Keratinocyte (primary cell): Measurements from ENCODE around the gene CA4. TPM values are rescaled to one million over a fixed set of nuclear protein-coding genes. Genes with fewer than 3 reads are reported as not detected.

Source experiments
- DNase-seq: peaks from one replicate; pipeline ENCODE4 v3.0.0-alpha.2; 2011; ENCODE audit warnings: low read depth, missing footprints, low spot score
- FAIRE-seq: peaks from 2 replicates; lab custom pipeline; 2011; peaks lifted over from hg19 to GRCh38; lab: Jason Lieb, UNC
- H2AFZ ChIP-seq: 2 replicates; pipeline ENCODE4 v1.6.0; 2012; ENCODE audit warnings: low read length, control low read depth, inconsistent platforms; ENCODE audit not compliant: control insufficient read depth
- H3K27ac ChIP-seq: 2 replicates; pipeline ENCODE4 v1.5.1; 2011; ENCODE audit warnings: low read length; ENCODE audit not compliant: control insufficient read depth, insufficient read depth
- H3K27me3 ChIP-seq: 3 replicates; pipeline ENCODE4 v1.6.0; 2011; ENCODE audit warnings: low read length; ENCODE audit not compliant: control insufficient read depth, insufficient read depth; ENCODE audit errors: extremely low read depth
- H3K36me3 ChIP-seq, 2 experiments: 2 replicates in 1 of 2; 3 replicates in 1 of 2; pipeline ENCODE4 v1.5.1; 2011; ENCODE audit warnings: low read length in 2 of 2, mild to moderate bottlenecking in 1 of 2; ENCODE audit not compliant: control insufficient read depth in 2 of 2, insufficient read depth in 2 of 2; ENCODE audit errors: extremely low read depth in 1 of 2
- H3K4me1 ChIP-seq: 3 replicates; pipeline ENCODE4 v1.5.1; 2011; ENCODE audit warnings: low read length; ENCODE audit not compliant: control insufficient read depth, insufficient read depth; ENCODE audit errors: extremely low read depth
- H3K4me2 ChIP-seq: 3 replicates; pipeline ENCODE4 v1.6.0; 2011; ENCODE audit warnings: low read depth, low read length; ENCODE audit not compliant: control insufficient read depth, insufficient read depth; ENCODE audit errors: extremely low read depth
- H3K4me3 ChIP-seq, 3 experiments: fragments of 200-600 bp in 1 of 3; sonication (generic) in 1 of 3; 2 replicates in 2 of 3; 3 replicates in 1 of 3; pipeline ENCODE4 v1.5.1; 2011 to 2016; ENCODE audit warnings: low read length in 3 of 3, mild to moderate bottlenecking in 3 of 3, control low read depth in 2 of 3, inconsistent platforms in 1 of 3, low read depth in 1 of 3, mixed read lengths in 1 of 3, mixed run types in 1 of 3, moderate library complexity in 1 of 3; ENCODE audit not compliant: control insufficient read depth in 2 of 3, insufficient read depth in 2 of 3; ENCODE audit errors: extremely low read depth in 1 of 3
- H3K79me2 ChIP-seq: 2 replicates; pipeline ENCODE4 v1.6.0; 2012; ENCODE audit warnings: low read length; ENCODE audit not compliant: control insufficient read depth, insufficient read depth
- H3K9ac ChIP-seq: 3 replicates; pipeline ENCODE4 v1.6.0; 2011; ENCODE audit warnings: low read length; ENCODE audit not compliant: control insufficient read depth, insufficient read depth; ENCODE audit errors: extremely low read depth
- H3K9me1 ChIP-seq: 3 replicates; pipeline ENCODE4 v1.6.0; 2011; ENCODE audit warnings: low read length; ENCODE audit not compliant: control insufficient read depth, insufficient read depth; ENCODE audit errors: extremely low read depth
- H3K9me3 ChIP-seq: 2 replicates; pipeline ENCODE4 v1.5.1; 2012; ENCODE audit warnings: low read depth, low read length; ENCODE audit not compliant: control insufficient read depth
- H4K20me1 ChIP-seq: 3 replicates; pipeline ENCODE4 v1.6.0; 2011; ENCODE audit warnings: low read length; ENCODE audit not compliant: control insufficient read depth, insufficient read depth; ENCODE audit errors: extremely low read depth
- EZH2 ChIP-seq: IDR thresholded peaks from one replicate; pipeline ENCODE4 v1.6.1; 2012; ENCODE audit warnings: inconsistent platforms, mild to moderate bottlenecking, low read length, moderate library complexity
- dilution Hi-C: fragments of 300-500 bp; cut with MboI; formaldehyde crosslinking; loops from one replicate; pipeline ENCODE4 v1.7.0; 2020; ENCODE audit warnings: low sequenced_read_pairs; ENCODE audit not compliant: extremely low pct_ligation_motif_present
- polyA plus RNA-seq, 5 experiments: library from polyadenylated mRNA; depleted of rRNA in 3 of 5; stranded (reverse) in 3 of 5; stranded (forward) in 1 of 5; unstranded in 1 of 5; fragments of >200 nt; gene quantifications; 1 replicate in 1 of 5; 2 replicates in 3 of 5; 3 replicates in 1 of 5; pipeline versions ENCODE4 v1.2.1 to v1.2.3, GENCODE V29; 2011 to 2012; ENCODE audit warnings: missing spikeins in 2 of 5, low read depth in 1 of 5, low replicate concordance in 1 of 5
- TF ChIP-seq, protein P1 (sequence below), 3 experiments: IDR thresholded peaks in 1 of 3; conservative IDR thresholded peaks in 1 of 3; optimal IDR thresholded peaks in 1 of 3; 2 replicates in 2 of 3; 3 replicates in 1 of 3; pipeline versions ENCODE3 to v1.5.1; 2011; ENCODE audit warnings: low read length in 3 of 3, mild to moderate bottlenecking in 3 of 3, moderate library complexity in 2 of 3, control low read depth in 1 of 3, inconsistent platforms in 1 of 3; ENCODE audit not compliant: insufficient read depth in 2 of 3; ENCODE audit errors: extremely low read depth in 1 of 3

The CA4 gene
- polyA plus RNA-seq, 1 donor (not counting 4 experiments of a cell fraction or from before 2014, with no cell fraction given) = not detected

DNA sequence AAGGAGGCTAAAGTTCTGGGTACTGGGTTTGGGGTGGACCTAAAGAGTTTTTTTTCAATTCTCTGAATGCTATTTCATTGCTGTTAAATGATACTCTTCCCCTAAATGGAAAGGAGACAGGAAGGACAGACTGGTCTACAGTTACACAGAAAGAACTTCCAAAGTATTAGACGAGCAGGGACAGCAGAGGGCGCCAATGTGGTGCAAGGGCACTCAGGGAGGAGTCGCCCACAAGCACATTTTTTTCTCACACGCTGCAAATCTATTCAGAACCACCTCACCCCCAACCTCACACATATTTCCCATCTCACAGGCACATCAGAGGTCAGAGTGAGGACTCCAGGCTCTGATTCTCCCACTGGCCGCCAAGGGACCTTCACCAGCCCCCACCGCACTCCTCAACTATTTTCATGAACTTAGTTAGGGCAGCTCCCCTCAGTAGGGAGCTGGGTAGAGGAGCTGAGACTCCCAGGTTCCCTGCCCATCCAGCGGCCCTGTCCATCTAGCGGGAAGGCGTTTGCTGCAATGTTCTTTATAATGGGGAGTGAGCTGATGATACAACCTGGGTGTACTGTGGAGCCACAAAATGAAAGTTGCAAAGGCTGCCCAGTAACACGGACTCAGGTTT lies 6.8 kb upstream of the CA4 start:
- dilution Hi-C loops = no loop called here
- peak; percentile 96 for FAIRE-seq
- H3K27ac ChIP-seq = no peak overlapping the region
- H3K9me1 ChIP-seq = peaks cover 2% of the 10 kb centered on the region
- no peak overlapping the region for H3K9ac ChIP-seq
- H3K4me3 ChIP-seq = peak overlapping the region in 1 of 3 experiments; percentile 73
- H3K36me3 ChIP-seq = no peaks in the 10 kb centered on the region
- H3K9me3 ChIP-seq = no peaks in the 10 kb centered on the region
- H4K20me1 ChIP-seq = no peaks in the 10 kb centered on the region
- peak overlapping the region; percentile 79 for H3K4me2 ChIP-seq
- H3K79me2 ChIP-seq = no peaks in the 10 kb centered on the region
- peak; percentile 67 for DNase-seq
- peak overlapping the region; percentile 50 for H2AFZ ChIP-seq
- peaks cover 16% of the 10 kb centered on the region for H3K4me1 ChIP-seq
- TF ChIP-seq EZH2 = no peak
- TF ChIP-seq, protein P1, sequence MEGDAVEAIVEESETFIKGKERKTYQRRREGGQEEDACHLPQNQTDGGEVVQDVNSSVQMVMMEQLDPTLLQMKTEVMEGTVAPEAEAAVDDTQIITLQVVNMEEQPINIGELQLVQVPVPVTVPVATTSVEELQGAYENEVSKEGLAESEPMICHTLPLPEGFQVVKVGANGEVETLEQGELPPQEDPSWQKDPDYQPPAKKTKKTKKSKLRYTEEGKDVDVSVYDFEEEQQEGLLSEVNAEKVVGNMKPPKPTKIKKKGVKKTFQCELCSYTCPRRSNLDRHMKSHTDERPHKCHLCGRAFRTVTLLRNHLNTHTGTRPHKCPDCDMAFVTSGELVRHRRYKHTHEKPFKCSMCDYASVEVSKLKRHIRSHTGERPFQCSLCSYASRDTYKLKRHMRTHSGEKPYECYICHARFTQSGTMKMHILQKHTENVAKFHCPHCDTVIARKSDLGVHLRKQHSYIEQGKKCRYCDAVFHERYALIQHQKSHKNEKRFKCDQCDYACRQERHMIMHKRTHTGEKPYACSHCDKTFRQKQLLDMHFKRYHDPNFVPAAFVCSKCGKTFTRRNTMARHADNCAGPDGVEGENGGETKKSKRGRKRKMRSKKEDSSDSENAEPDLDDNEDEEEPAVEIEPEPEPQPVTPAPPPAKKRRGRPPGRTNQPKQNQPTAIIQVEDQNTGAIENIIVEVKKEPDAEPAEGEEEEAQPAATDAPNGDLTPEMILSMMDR (optimal IDR thresholded peaks at IDR 0.05 in 1 of 3, IDR thresholded peaks at IDR 0.05 in 1 of 3, conservative IDR thresholded peaks at IDR 0.05 in 1 of 3; ENCODE audit: extremely low read depth in 1 of 3, insufficient read depth in 2 of 3, low read length in 3 of 3) = peak; percentile 82 to 95 (median 84)
- H3K27me3 ChIP-seq = peaks cover 77% of the 10 kb centered on the region

GRCh38 chr17:60145006-60145935 lies 4.5 kb upstream of the CA4 start:
- H3K4me1 ChIP-seq = peaks cover 16% of the 10 kb centered on the region
- no peak for FAIRE-seq
- H3K9me1 ChIP-seq = peaks cover 2% of the 10 kb centered on the region
- H3K36me3 ChIP-seq = no peaks in the 10 kb centered on the region
- no peak overlapping the region for H3K27ac ChIP-seq
- H3K9ac ChIP-seq = no peak overlapping the region
- H3K79me2 ChIP-seq = no peaks in the 10 kb centered on the region
- no peak overlapping the region for H2AFZ ChIP-seq
- H4K20me1 ChIP-seq = no peaks in the 10 kb centered on the region
- TF ChIP-seq, protein P1 (optimal IDR thresholded peaks at IDR 0.05 in 1 of 3, IDR thresholded peaks at IDR 0.05 in 1 of 3, conservative IDR thresholded peaks at IDR 0.05 in 1 of 3; ENCODE audit: extremely low read depth in 1 of 3, insufficient read depth in 2 of 3, low read length in 3 of 3) = no peak
- TF ChIP-seq EZH2 = no peak
- no peak overlapping the region for H3K4me3 ChIP-seq
- H3K4me2 ChIP-seq = no peak overlapping the region
- DNase-seq = no peak
- H3K9me3 ChIP-seq = no peaks in the 10 kb centered on the region
- dilution Hi-C loops = no loop called here
- peaks cover 78% of the 10 kb centered on the region for H3K27me3 ChIP-seq
